Measurements from ENCODE around the gene IFT52.

GRCh38 chr20:43676368-43676767 lies 85.6 kb downstream of the IFT52 start:
- TF ChIP-seq POLR2A (IDR thresholded peaks at IDR 0.05; ENCODE audit: low read length) (no peak), CTCF (IDR thresholded peaks at IDR 0.05) (no peak), REST (IDR thresholded peaks at IDR 0.05) (no peak), E2F6 (IDR thresholded peaks at IDR 0.05; ENCODE audit: borderline replicate concordance, low read depth) (no peak), ESRRA (IDR thresholded peaks at IDR 0.05; ENCODE audit: borderline replicate concordance, low read length) (no peak), MAZ (IDR thresholded peaks at IDR 0.05; ENCODE audit: borderline replicate concordance, low read depth, low read length) (no peak), RAD21 (conservative IDR thresholded peaks at IDR 0.05 in 1 of 2, IDR thresholded peaks at IDR 0.05 in 1 of 2) (no peak)

Data from A549 (cell line).